NCI-H2081 treated with DMSO at 0.1 percent for 48 hours (cell line): ENCODE results near the gene CCDC174.

Source experiments
- DNase-seq: peaks from one replicate; lab custom pipeline; 2025; lab: John Stamatoyannopoulos, UW

CCDC174 gene

DNA sequence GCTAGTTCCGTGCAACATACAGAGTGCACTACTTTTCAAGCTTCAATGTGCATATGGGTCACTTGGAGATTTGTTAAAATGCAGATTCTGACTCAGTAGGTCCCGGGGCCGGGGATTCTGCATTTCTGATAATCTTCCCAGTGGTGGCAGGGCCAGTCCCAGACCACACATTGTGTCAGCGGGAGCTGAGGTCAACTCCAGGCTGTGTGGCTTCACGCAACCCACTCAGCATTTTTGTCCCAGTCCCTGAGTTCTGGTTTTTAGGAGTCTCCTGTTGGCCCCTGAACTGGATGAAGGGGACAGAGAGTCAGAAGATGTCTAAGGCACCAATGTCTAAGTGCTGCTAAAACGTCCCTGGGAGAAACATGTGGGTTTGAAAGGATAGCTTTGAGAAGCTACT is 26.1 kb upstream of the CCDC174 start:
- no peak for DNase-seq

DNA sequence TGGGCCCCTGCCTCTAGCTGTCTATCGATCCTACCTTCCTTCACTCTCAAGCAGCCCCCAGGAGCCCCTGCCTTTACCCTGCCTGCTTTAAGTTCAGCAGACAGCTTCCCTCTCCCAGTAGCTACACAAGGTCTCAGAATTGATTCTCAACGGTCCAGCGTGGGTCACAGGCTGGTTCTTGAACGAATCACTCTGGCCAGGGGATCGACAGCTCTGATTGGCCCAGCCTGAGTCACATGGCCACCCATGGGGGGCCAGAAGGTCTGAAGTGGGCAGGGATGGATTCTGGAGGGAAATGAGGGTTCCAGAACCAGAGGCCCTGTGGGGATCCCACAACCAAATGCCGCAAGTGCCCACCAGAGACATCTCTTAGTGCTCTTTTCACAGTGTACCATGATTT is 23.7 kb upstream of the CCDC174 start:
- DNase-seq, result no peak

DNA sequence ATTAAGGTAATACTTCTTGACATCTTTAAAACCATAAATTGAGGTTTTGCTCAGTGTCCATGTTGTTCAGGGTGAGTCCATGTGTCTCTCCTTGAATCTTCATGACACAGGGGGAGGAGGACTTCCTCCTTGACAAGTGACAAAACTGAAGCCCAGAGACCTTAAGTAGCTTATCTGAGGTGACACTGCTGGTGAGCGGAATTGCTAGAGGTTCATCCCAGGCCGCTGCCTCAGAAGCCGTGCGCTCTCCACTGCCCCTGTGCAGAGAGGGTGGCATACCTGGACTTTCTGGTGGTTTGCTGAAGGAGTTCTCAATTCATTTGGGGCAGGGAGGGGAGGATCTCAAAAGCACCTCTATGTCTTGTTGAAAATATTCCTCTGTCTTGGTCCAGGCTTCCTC is 23.2 kb upstream of the CCDC174 start:
- DNase-seq, result no peak

DNA sequence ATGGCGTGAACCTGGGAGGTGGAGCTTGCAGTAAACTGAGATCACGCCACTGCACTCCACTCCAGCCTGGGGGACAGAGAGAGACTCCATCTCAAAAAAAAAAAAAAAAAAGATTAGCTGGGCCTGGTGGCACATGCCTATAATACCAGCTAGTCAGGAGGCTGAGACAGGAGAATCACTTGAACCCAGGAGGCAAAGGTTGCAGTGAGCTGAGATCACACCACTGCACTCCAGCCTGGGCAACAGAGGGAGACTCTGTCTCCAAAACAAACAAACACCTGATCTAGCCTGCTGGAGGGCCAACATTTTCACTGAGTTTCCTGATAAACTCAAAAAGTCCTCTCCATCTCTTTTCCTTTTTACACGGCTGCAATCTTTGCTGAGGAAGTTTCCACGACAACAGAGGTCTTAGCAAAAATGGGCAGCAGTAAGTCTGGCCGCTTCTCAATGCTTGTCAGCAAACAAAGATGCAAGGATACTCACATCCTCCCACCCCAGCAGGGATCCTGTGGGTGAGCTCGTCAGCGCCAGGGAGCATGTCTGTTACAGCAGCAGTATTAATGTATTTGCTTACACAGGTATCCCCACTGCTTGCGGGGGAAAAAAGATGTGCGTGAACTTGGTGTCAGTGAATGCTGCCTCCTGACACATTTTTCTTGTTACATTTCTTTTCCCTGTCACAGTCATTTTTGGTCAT is 21.0 kb upstream of the CCDC174 start:
- no peak for DNase-seq

DNA sequence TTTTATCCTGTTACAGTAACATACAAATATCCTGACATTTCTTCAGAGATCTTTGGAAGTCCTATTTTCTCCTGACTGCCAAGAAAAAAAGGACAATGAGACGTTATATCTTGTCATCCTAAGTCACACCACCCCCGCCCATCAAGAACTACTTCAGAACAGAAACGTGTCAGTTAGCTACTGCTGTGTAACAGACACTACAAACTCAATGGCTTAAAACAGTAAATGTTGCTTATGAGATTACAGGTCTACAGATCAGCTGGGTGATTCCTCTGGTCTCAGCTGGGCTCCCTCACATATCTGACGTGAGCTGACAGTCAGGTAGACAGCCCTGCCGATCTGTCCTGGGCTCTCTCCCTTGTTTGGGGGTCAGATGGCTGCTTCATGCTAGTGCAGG is 20.5 kb upstream of the CCDC174 start:
- DNase-seq, result no peak

DNA sequence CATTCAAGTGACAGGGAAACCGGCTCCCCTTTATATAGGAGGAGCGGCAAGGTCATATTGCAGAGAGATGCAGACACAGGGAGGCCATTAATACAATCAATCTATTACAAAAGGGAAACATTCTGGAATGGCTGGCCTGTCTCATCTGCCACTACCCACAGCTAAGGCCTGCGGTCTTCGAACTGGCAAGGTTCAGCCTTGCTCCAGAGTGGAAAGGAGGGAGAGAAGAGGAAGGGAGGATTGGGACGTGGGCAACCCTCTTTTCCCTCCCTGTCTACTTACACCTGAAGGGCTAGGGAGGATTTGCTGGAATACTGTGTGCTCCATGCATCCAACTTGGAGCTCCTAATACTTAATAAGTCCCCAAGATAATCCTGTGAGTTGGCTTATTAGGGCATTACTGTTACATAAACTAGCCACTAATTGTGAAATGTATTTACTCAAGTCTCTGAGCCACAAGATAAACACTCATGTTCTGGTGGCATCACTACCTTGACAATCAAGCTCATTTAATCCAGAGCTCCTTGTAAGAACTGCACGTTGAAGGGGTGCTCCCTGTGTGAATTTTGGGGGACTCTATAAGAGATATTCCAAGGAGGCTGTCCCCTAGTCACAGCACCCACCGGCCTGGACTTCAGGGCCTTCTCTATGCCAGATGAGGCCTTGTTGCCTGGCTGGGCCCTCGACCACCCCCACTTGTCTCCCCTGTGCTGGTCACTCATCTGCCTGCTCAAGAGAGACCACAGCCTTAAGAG is 19.7 kb upstream of the CCDC174 start:
- DNase-seq, result no peak

DNA sequence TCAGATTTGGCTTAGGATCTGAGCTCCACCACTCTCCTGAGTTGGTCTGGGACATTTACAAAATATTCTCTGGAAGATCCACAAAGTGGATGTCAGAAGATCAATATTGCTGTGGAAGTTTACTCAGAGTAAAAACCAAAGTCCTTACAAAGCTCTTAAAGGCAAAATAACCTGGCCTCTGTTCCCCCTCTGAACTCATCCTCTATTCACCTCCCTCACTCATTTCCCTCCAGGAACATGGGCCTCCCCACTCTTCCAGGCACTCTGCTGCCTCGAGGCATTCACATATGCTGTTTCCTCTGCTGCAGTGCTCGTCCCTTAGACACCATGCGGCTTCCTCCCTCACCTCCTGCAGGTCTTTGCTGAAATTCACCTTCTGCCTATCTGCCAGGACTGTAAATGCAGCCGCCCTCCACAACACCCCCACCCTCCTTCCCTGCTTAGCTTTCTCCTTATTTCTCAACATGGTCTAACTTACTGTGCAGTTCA is 19.1 kb upstream of the CCDC174 start:
- DNase-seq, result no peak

DNA sequence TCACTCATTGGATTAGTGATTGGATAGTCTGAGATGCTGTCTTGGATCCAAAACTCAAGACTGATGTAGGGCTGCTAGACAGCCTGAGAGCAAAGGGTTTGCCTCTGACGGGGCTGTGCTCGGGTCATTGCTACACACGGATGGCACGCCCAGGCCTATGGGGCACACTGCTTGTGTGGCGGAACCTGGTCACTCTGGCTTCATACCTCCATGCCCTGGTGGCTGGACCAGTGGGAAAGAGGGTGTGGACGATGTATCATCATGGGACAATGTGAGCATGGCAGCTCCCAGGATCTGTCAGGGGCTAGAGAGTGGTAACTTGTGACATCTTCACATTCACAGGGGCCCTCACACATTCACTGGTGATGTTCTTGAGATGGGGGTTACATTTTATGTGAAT is 18.1 kb upstream of the CCDC174 start:
- DNase-seq, result no peak

DNA sequence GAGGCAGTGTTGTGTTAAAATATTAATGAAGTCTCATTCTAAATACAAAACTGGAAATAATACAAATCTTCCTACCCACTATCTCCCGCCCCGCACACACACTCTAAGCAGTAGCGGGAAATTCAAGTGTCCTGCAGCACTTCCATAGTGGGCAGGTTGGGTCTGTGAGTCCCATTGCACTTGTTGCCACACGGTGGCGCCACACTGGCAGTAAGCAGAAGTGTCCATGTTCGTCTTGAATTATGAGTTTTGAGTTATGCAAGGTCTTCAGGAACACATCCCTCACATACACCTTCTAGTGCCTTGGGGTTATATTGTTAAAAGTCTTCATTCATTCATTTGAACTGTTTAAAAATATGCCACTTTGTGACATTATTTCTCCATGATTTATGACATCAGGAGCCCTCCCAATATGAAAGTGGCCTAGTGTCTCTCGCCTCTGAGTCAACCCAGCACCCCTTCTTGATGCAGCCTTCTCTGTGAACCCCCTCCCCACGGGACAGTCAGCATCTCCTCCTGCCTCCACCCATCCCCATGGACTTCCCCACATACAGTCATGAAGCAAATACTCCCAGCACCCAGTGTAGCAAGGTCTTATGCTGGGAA is 17.6 kb upstream of the CCDC174 start:
- no peak for DNase-seq

DNA sequence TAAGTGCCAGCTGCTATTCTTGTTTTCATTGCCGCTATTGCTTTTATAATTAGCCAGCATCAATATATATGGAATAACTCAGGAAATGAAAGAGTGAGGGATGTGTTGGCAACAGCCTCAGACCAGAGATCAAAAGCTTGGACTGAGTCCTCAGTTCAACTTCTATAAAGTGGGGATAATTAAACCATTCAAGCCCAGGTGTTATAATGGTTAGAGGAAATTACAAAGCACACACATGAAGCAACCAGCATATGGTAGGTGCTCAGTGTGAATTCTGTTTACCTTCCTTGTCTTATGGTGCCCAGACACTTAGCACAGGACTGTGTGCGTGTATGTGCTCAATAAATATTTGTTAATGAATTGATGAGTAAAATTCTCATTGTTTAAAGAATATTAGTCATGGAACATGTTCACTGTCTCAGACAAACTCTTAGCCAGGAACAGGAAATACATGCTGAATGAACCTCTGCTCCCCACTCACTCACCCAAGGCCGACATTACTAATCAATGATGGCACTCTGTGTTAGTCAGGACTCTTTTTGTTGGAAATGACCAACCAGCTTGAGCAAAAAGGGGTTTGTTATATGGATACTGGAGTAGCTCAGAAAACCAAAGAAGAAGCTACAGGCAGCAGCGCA is 16.7 kb upstream of the CCDC174 start:
- peak; percentile 88 for DNase-seq

DNA sequence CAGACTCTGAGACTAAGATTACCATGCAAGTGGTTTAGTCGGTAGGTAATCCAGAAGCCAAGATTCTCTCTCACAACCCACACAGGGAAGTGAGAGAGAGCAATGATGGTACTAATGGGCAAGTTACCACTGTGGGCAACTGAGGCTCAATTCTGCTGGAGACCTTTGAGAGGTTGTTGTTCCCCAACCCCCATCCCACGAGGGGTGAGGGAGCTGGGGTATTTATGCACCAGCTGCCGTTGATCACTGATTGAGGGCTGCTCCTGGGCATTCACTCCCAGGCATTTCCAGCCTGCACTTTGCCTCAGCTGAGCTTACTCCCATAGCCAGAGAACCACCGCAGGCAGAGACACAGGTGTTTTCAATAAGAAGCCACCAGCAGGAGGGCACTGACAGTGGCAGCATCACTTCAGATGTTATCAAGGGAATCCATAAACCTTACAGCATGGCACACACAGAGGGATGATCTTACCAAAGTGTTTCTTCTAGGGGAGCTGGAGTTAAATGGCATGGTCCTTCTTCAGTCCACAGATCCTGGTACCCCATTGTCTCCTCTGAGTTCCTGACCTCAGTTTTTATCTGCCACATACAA is 15.0 kb upstream of the CCDC174 start:
- DNase-seq, result no peak

DNA sequence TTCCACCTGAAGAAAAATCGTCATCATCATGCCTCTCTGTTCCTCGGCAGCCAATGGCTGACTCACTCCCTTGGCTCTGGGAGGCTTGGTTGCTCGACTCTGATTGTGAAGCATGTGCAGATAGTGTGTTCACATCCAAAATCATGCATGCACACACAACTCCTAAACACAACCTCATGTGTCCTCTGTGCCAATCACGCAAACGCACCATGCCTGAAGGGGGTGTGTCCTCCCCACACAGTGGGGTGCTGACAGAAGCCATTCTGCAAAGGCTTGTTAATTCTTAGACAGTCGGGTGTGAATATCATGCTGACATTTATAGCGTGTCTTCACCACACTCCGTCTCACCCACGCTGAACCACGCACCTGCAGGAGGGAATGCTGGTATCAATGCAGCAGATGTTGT is 11.4 kb upstream of the CCDC174 start:
- no peak for DNase-seq

DNA sequence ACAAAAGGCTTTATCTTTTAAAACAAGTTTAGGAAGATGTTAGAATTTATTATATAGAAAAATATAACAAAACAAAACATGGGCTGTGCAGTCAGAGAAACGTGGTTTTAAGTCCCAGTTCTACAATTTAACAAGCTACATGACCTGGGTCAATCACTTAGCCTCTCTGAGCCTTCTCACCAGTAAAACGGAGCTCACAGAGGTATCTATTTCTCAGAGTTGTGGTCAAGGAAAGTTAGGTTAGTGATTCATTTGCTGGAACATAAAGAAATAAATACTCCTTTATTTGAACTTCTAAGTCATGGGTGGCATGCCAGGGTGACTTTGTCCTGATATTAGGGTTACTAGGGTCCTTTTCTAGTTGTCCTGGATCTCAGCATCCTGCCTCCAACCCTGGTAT is 10.8 kb upstream of the CCDC174 start:
- no peak for DNase-seq

DNA sequence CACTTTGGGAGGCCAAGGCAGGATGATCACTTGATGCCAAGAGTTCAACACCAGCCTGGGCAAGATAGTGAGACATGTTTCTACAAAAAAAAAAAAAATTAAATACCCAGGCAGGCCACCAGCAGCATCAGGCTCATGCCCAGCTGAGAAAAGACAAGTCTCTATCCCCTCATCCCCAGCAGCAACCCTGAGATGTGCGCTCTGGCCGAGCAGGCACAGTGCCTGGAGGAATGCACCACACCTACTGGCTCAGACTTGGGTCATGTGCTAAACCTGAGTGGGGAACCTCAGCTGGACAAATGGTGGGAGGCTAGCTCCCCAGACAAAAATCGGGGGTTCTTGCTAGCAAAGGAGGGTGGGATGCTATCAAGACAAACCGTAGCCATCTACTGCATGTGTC is 10.2 kb upstream of the CCDC174 start:
- no peak for DNase-seq

DNA sequence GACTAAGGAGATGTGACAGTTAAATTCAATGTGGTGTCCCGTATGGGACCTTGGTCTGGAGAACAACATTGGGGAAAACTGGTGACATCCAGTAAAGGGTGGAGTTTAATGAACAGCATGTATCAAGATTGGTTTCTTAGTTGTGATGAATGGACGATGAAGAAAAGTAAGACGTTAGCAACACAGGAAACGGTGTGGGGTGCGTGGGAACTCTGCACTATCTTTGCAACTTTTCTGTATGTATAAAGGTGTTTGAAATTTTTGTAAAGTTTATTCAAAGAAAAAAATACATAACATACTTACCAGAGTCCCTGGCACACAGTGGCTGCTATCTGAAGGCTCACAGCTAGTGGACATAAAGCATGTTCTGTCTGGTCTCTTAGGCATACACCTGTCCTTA is 6.1 kb upstream of the CCDC174 start:
- DNase-seq, result no peak

DNA sequence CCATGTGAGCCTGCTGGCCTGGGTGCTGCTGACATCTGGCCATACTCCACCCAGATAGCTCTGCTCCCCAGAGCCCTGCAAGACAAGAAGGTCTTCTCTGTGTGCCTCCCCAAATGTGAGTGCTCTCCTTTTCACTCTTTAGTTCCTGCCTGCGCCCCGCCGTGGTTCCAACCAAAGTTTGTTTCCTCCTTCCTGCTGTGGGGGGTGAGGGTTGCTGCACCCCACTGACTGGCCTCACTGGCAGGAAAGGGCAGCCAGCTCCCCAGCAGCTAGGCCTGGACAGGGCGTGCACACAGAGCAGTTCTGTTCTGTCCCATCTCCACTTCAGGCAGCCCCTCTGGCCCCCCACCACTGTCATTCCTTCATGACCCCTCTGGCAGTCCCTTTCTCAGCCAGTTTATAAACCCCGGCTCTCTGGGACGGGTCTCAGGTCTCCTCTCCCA is 5.4 kb upstream of the CCDC174 start:
- DNase-seq, result no peak

DNA sequence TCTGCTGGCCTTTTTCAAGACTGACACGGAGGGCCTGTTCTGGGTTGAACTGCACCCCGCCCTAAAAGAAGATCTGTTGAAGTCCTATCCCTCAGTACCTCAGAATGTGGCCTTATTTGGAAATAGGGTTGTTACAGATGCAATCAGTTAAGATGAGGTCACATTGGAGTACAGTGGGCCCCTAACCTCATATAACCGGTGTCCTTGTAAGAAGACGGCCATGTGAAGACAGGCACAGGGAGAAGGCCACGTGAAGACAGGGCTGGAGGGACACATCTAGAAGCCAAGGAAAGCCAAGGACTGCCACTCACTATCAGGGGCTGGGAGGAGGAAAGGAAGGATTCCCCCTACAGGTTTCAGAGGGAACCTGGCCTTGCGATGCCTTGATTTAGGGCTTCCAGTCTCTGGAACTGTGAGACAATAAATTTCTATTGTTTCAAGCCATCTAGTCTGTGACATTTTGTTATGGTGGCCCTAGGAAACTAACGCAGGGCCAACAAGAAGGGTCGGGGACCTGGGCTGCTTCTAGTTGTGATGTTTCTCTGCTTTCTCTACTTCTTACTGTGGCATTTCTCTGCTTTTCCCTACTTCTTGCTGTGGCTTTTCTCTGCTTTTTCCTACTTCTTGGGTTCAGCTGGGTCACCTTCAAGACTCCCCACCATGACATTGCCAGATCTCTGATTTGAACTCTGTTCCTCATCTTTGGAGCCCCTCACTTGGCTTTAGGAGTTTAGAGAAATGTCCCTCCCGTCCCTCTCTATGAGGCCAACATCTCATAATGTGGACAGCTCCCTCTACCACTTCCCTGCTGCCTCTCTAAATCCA is 4.8 kb upstream of the CCDC174 start:
- no peak for DNase-seq

DNA sequence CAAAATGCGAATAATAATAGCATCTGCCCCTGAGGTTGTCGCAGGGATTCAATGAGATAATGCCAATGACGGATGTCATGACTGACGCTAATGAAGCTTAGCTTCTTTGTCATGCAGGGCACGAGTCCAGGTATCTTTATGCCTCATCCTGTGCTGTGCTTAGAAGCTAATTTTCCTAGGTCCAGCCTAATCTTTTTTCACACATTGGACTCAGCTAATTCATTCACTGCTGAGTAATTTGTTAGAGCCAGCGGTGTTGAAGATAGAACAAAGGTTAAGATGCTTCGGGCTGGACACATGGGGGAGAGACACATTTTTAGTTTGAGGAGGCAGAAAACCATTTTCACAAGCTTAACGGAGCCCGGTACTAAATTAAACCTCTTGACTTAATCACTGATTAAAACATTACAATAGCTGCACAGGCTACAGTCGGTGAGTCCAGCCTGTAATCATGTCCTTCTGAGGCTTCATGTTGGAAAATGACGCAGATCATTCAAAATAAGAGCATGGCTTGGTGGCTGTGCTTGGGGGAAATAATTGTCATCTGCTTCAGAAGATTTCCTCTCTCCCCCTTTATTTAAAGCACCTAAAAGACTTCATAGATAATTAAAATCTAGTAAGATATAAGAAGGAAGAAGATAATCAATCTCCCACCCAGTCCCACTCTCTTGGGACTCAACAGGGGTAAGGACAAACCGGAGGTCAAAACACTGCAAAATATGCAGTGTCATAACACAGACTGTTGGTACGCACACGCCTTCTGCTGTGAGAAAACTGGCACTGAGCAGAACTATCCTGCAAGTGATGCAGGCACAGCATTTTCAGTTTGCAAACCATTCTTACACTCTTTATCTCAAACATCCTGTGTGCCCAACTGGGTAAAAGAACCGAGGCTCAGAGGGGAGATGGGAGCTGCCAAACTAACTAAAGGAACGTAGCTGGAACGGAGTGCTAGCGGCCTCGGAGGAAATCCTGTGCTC is 3.3 kb upstream of the CCDC174 start:
- DNase-seq, result no peak

DNA sequence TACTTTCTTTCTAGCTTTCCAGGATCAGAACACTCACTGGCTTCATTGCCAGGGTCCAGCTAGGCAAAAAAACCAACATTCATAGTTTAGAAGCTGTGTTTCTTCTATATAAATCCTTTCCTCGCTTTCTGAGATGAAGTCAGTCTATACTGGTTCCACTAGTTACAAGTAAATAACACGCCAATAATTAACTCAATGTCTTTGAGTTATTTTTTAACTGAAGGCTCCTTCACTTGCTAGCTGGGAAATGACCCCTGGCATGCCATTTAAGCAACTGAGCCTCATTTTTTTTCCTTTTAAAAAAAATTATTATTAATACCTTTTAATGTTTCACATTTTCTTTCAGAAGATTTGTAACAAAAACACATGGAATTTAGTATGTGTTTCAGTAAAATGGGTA is 2.1 kb upstream of the CCDC174 start:
- DNase-seq, result no peak

DNA sequence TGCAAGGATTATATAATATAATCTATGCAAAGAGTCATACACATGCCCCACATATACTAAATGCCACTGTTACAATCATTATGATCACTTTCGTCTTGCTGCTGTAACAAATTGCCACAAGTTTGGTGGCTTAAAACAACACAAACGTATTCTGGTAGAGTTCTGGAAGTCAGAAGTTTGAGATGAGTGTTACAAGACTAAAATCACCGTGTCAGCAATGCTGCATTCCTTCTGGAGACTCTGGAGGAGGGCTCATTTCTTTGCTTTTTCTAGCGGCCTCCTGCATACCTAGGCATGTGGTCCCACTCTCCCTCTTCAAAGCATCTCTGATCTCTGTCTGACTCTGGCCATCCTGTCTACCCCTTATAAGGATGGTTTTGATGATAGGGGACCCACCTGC is 1.4 kb upstream of the CCDC174 start:
- DNase-seq, result no peak
